Vagina (tissue), 2 donors: ENCODE data around the gene ARHGAP27. TPM values are rescaled to one million over a fixed set of nuclear protein-coding genes. Genes with fewer than 3 reads are reported as not detected.

ENCODE experiments used
- DNase-seq, 2 donors: peaks; one replicate each; pipeline ENCODE4 v3.0.0-alpha.2; 2017; ENCODE audit errors: extremely low spot score in 2 of 2
- H3K27ac ChIP-seq: fragments of 200-600 bp; sonication (generic); one replicate; pipeline ENCODE4 v1.5.1; 2019
- H3K27me3 ChIP-seq: fragments of 200-600 bp; sonication (generic); one replicate; pipeline ENCODE4 v1.5.1; 2019
- H3K36me3 ChIP-seq, 2 donors: fragments of 200-600 bp; sonication (generic); one replicate each; pipeline ENCODE4 v1.5.1; 2017 to 2019
- H3K4me1 ChIP-seq: fragments of 200-600 bp; sonication (generic); one replicate; pipeline ENCODE4 v1.5.1; 2019
- H3K4me3 ChIP-seq, 2 donors: fragments of 200-600 bp; sonication (generic); 1 replicate in 1 of 2; 2 replicates in 1 of 2; pipeline ENCODE4 v1.5.1; 2016 to 2019
- H3K9me3 ChIP-seq: fragments of 200-600 bp; sonication (generic); one replicate; pipeline ENCODE4 v1.5.1; 2019
- POLR2A ChIP-seq, 2 donors: fragments of 450-650 bp; IDR thresholded peaks; one replicate each; pipeline ENCODE4 v1.6.1; 2017; ENCODE audit warnings: antibody characterized with exemption in 2 of 2, mild to moderate bottlenecking in 2 of 2, moderate library complexity in 2 of 2
- POLR2AphosphoS5 ChIP-seq, 2 donors: sonication (generic); formaldehyde crosslinking; IDR thresholded peaks; one replicate each; pipeline ENCODE4 v1.9.0; 2017; ENCODE audit warnings: antibody characterized with exemption in 2 of 2, mild to moderate bottlenecking in 2 of 2, low read depth in 1 of 2; ENCODE audit not compliant: insufficient read depth in 1 of 2
- intact Hi-C: fragments of 100-400 bp; cut with DNase I; formaldehyde crosslinking; loops from one replicate; pipeline ENCODE4 v1.15.1; 2023
- total RNA-seq: library from RNA; depleted of rRNA; stranded (reverse); fragments of >200 nt; gene quantifications from one replicate; pipeline ENCODE4 v1.2.3, GENCODE V29; 2016
- TF ChIP-seq, protein P1 (sequence below), 3 experiments: fragments of 450-650 bp in 2 of 3; fragments of 200-600 bp in 1 of 3; sonication (generic) in 1 of 3; IDR thresholded peaks; one replicate each; pipeline ENCODE4 v1.5.1; 2017 to 2019; ENCODE audit warnings: antibody characterized with exemption in 3 of 3, mild to moderate bottlenecking in 2 of 3, moderate library complexity in 2 of 3

ARHGAP27 gene
- total RNA-seq, 1 donor from 2014 or later: 80.0 TPM

DNA sequence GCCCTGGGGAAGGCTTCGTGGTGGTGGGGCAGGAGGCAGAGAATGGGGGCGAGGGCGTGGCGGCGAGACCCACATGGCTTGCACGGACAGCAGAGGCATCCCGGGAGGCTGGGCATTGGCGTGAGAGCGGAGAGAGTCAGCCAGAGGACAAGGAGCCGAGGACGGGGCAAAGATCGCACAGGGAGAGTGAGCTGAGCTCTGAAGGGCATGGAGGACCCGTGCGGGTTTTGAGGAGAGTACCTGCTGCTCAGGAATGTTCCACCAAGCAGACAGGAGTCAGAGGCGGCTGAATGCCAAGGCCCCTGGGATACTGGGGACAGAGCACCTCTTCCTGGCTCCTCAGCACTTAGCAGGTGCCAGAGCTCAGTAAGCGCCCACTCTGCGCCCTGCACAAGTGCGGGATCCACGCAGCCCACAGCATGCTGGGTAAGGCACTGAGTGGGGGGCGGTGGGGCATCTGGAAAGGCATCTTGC lies 47.8 kb downstream of the ARHGAP27 start:
- H3K27me3 ChIP-seq: no peaks in the 10 kb centered on the region
- no peaks in the 10 kb centered on the region for H3K9me3 ChIP-seq
- H3K4me1 ChIP-seq: peaks cover 4% of the 10 kb centered on the region
- no peaks in the 10 kb centered on the region for H3K36me3 ChIP-seq
- H3K27ac ChIP-seq: no peak overlapping the region
- TF ChIP-seq POLR2AphosphoS5 (IDR thresholded peaks at IDR 0.05; ENCODE audit: insufficient read depth in 1 of 2, low read depth in 1 of 2) (no peak), POLR2A (IDR thresholded peaks at IDR 0.05) (no peak)
- TF ChIP-seq, protein P1, sequence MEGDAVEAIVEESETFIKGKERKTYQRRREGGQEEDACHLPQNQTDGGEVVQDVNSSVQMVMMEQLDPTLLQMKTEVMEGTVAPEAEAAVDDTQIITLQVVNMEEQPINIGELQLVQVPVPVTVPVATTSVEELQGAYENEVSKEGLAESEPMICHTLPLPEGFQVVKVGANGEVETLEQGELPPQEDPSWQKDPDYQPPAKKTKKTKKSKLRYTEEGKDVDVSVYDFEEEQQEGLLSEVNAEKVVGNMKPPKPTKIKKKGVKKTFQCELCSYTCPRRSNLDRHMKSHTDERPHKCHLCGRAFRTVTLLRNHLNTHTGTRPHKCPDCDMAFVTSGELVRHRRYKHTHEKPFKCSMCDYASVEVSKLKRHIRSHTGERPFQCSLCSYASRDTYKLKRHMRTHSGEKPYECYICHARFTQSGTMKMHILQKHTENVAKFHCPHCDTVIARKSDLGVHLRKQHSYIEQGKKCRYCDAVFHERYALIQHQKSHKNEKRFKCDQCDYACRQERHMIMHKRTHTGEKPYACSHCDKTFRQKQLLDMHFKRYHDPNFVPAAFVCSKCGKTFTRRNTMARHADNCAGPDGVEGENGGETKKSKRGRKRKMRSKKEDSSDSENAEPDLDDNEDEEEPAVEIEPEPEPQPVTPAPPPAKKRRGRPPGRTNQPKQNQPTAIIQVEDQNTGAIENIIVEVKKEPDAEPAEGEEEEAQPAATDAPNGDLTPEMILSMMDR (IDR thresholded peaks at IDR 0.05): no peak
- no peak overlapping the region for H3K4me3 ChIP-seq
- no peak for DNase-seq
- intact Hi-C loops: loop anchor here (5.0 kb wide), 1 partner anchor 163 kb away; the partner anchor contains the start of gene FMNL1

DNA sequence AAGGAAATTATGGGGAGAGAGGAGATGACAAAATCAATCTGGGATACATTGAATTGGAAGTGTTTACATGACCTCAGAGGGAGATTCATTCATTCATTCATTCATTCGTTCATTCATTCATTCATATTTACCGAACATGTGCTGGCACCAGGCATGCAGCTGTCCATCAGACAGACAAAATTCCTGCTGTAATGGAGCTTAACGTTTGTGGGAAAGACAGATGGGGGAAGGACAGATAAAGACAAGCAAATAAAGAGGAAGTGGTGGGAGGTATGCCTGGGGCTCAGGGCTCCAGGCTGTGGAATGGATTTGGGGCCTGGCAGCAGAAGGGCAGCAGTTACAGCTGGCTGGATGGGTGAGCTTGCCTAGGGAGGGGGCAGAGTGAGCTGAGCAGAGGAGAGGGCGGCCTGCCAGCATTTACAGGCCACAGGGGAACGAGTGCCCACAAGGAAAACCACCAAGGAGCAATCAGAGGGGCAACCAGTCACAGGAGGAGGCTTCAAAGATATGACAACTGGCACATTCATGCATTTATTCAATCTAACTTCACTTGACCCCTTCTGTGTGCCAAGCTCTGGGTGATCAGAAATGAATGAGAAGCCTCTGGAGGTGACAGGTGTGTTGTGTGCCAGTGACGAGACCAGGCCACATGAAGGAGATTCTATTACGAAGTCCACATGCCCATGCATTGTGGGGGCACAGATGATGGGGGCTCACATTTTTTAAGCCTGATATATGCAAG lies 48.5 kb downstream of the ARHGAP27 start:
- H3K27ac ChIP-seq: no peak overlapping the region
- DNase-seq: no peak
- H3K4me3 ChIP-seq: no peak overlapping the region
- no peaks in the 10 kb centered on the region for H3K27me3 ChIP-seq
- TF ChIP-seq, protein P1 (IDR thresholded peaks at IDR 0.05): no peak
- TF ChIP-seq POLR2A (IDR thresholded peaks at IDR 0.05): no peak
- TF ChIP-seq POLR2AphosphoS5 (IDR thresholded peaks at IDR 0.05; ENCODE audit: insufficient read depth in 1 of 2, low read depth in 1 of 2): no peak
- intact Hi-C loops: no loop called here
- no peaks in the 10 kb centered on the region for H3K36me3 ChIP-seq
- peaks cover 4% of the 10 kb centered on the region for H3K4me1 ChIP-seq
- H3K9me3 ChIP-seq: no peaks in the 10 kb centered on the region

DNA sequence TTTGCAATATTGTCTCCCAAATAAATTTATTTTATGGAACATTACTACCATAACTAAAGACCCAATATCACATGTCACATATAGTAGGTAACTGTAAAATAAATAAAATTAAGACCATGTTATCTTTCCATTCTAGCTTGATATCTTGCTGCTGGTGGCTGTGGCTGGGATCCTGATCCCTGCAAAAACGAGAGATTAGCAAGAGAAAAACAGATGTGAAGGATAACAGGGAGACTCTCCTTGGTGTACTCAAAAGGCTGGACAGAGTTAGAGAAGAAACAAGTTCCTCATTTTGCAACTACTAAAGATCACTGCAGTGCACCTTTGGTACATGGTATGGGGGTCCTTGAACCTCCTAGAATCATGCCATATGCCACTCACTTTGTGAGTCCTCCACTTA lies 49.7 kb downstream of the ARHGAP27 start:
- H3K27me3 ChIP-seq: no peaks in the 10 kb centered on the region
- intact Hi-C loops: no loop called here
- no peak for DNase-seq
- H3K36me3 ChIP-seq: no peaks in the 10 kb centered on the region
- H3K27ac ChIP-seq: no peak overlapping the region
- no peak overlapping the region for H3K4me3 ChIP-seq
- no peak for TF ChIP-seq POLR2AphosphoS5 (IDR thresholded peaks at IDR 0.05; ENCODE audit: insufficient read depth in 1 of 2, low read depth in 1 of 2)
- TF ChIP-seq POLR2A (IDR thresholded peaks at IDR 0.05): no peak
- TF ChIP-seq, protein P1 (IDR thresholded peaks at IDR 0.05): no peak
- peaks cover 4% of the 10 kb centered on the region for H3K4me1 ChIP-seq
- H3K9me3 ChIP-seq: no peaks in the 10 kb centered on the region

DNA sequence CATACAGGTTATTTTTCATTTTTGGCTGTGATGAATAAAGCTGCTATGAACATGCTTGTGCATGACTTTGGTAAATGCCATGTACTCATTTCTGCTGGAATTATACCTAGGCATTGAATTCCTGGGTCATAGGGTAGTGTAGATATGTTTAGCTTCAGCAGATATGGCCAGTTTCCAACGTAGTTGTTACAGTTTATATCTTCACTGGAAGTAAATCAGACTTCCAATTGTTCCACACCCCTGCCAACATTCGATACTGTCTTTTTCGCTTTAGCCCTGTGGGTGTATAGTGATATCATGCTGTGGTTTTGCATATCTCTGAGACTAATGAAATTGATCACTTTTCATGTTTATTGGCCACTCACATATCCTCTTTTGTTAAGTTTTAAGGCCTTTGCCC lies 50.4 kb downstream of the ARHGAP27 start:
- Histone ChIP-seq H3K36me3 (no peaks in the 10 kb centered on the region), H3K27ac (no peak overlapping the region), H3K4me1 (peaks cover 4% of the 10 kb centered on the region), H3K9me3 (no peaks in the 10 kb centered on the region), H3K4me3 (no peak overlapping the region), H3K27me3 (no peaks in the 10 kb centered on the region)
- TF ChIP-seq POLR2AphosphoS5 (IDR thresholded peaks at IDR 0.05; ENCODE audit: insufficient read depth in 1 of 2, low read depth in 1 of 2): no peak
- TF ChIP-seq, protein P1 (IDR thresholded peaks at IDR 0.05): no peak
- no peak for TF ChIP-seq POLR2A (IDR thresholded peaks at IDR 0.05)
- intact Hi-C loops: no loop called here
- no peak for DNase-seq

DNA sequence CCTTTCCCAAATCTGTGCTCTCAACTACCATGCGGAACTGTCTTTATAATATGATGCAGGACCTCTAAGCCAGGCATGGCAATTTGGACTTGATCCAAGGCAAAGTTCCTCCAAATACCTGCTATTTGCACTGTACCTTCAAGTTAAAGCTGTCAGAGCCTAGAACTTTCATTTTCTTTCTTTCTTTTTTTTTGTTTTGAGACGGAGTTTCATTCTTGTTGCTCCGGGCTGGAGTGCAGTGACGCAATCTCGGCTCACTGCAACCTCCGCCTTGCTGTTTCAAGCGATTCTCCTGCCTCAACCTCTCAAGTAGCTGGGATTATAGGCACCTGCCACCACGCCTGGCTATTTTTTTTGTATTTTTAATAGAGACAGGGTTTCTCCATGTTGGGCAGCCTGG lies 51.7 kb downstream of the ARHGAP27 start:
- intact Hi-C loops: no loop called here
- DNase-seq: no peak
- Histone ChIP-seq H3K27ac (no peak overlapping the region), H3K4me1 (peaks cover 4% of the 10 kb centered on the region), H3K36me3 (no peaks in the 10 kb centered on the region), H3K27me3 (no peaks in the 10 kb centered on the region), H3K4me3 (no peak overlapping the region), H3K9me3 (no peaks in the 10 kb centered on the region)
- TF ChIP-seq POLR2A (IDR thresholded peaks at IDR 0.05): no peak
- no peak for TF ChIP-seq POLR2AphosphoS5 (IDR thresholded peaks at IDR 0.05; ENCODE audit: insufficient read depth in 1 of 2, low read depth in 1 of 2)
- TF ChIP-seq, protein P1 (IDR thresholded peaks at IDR 0.05): no peak
